ENCODE measurements around the gene SLC37A2.

Gene SLC37A2

GRCh38 chr11:125117429-125117828 is 54.3 kb downstream of the SLC37A2 start:
- Histone ChIP-seq H3K4me3 (ENCODE audit: low read length) (no peak overlapping the region), H3K27ac (ENCODE audit: low read depth, low read length) (no peak overlapping the region), H3K79me2 (ENCODE audit: control insufficient read depth, low read length) (no peaks in the 10 kb centered on the region), H3K4me1 (ENCODE audit: control insufficient read depth, low read length) (no peaks in the 10 kb centered on the region), H3K9me2 (replicated peaks; ENCODE audit: control insufficient read depth, low read length) (no peaks in the 10 kb centered on the region), H4K20me1 (ENCODE audit: control insufficient read depth, insufficient read depth, low read depth, low read length) (no peaks in the 10 kb centered on the region), H3K36me3 (ENCODE audit: control insufficient read depth, low read length) (no peaks in the 10 kb centered on the region), H3K4me2 (ENCODE audit: low read length) (no peak overlapping the region), H3F3A (ENCODE audit: control insufficient read depth, insufficient read depth) (no peaks in the 10 kb centered on the region), H3K27me3 (ENCODE audit: control insufficient read depth, low read length) (peaks cover 2% of the 10 kb centered on the region; the same call in 1 of the 2 replicates), H3K9me3 (ENCODE audit: control insufficient read depth, insufficient read depth, low read length) (peaks cover 7% of the 10 kb centered on the region; the same call in 1 of the 2 replicates)
- no peak for TF ChIP-seq CTCF (IDR thresholded peaks at IDR 0.05; ENCODE audit: low read depth, low read length, poor library complexity, severe bottlenecking)
- TF ChIP-seq EZH2phosphoT487 (IDR thresholded peaks at IDR 0.05; ENCODE audit: borderline replicate concordance, low read length), result no peak

- H3K4me2 ChIP-seq (ENCODE audit: low read length), result peak overlapping the region; percentile 54
- H3K27me3 ChIP-seq (ENCODE audit: control insufficient read depth, low read length), result peaks cover 5% of the 10 kb centered on the region; the same call in 1 of the 2 replicates
- no peaks in the 10 kb centered on the region for H4K20me1 ChIP-seq (ENCODE audit: control insufficient read depth, insufficient read depth, low read depth, low read length)
- no peak for TF ChIP-seq EZH2phosphoT487 (IDR thresholded peaks at IDR 0.05; ENCODE audit: borderline replicate concordance, low read length)
- TF ChIP-seq CTCF (IDR thresholded peaks at IDR 0.05; ENCODE audit: low read depth, low read length, poor library complexity, severe bottlenecking), result no peak
- H3F3A ChIP-seq (ENCODE audit: control insufficient read depth, insufficient read depth), result no peaks in the 10 kb centered on the region
- H3K4me3 ChIP-seq (ENCODE audit: low read length), result peak overlapping the region; percentile 44
- no peak overlapping the region for H3K27ac ChIP-seq (ENCODE audit: low read depth, low read length)
- H3K79me2 ChIP-seq (ENCODE audit: control insufficient read depth, low read length), result no peaks in the 10 kb centered on the region
- peaks cover 11% of the 10 kb centered on the region for H3K4me1 ChIP-seq (ENCODE audit: control insufficient read depth, low read length)
- H3K9me2 ChIP-seq (replicated peaks; ENCODE audit: control insufficient read depth, low read length), result no peaks in the 10 kb centered on the region
- peaks cover 8% of the 10 kb centered on the region; the same call in 1 of the 2 replicates for H3K9me3 ChIP-seq (ENCODE audit: control insufficient read depth, insufficient read depth, low read length)
- H3K36me3 ChIP-seq (ENCODE audit: control insufficient read depth, low read length), result no peaks in the 10 kb centered on the region
Measured at GRCh38 chr11:125123194-125123946, 60.3 kb downstream of the SLC37A2 start.

- Histone ChIP-seq H3F3A (ENCODE audit: control insufficient read depth, insufficient read depth) (no peaks in the 10 kb centered on the region), H3K36me3 (ENCODE audit: control insufficient read depth, low read length) (no peaks in the 10 kb centered on the region), H3K4me1 (ENCODE audit: control insufficient read depth, low read length) (peaks cover 11% of the 10 kb centered on the region), H3K4me2 (ENCODE audit: low read length) (peak overlapping the region; percentile 54), H3K79me2 (ENCODE audit: control insufficient read depth, low read length) (no peaks in the 10 kb centered on the region), H3K9me2 (replicated peaks; ENCODE audit: control insufficient read depth, low read length) (no peaks in the 10 kb centered on the region), H3K27me3 (ENCODE audit: control insufficient read depth, low read length) (peaks cover 2% of the 10 kb centered on the region; the same call in 1 of the 2 replicates), H4K20me1 (ENCODE audit: control insufficient read depth, insufficient read depth, low read depth, low read length) (no peaks in the 10 kb centered on the region), H3K9me3 (ENCODE audit: control insufficient read depth, insufficient read depth, low read length) (peaks cover 8% of the 10 kb centered on the region; the same call in 1 of the 2 replicates), H3K4me3 (ENCODE audit: low read length) (peak overlapping the region; percentile 44), H3K27ac (ENCODE audit: low read depth, low read length) (no peak overlapping the region)
- peak; percentile 79 for TF ChIP-seq CTCF (IDR thresholded peaks at IDR 0.05; ENCODE audit: low read depth, low read length, poor library complexity, severe bottlenecking)
- no peak for TF ChIP-seq EZH2phosphoT487 (IDR thresholded peaks at IDR 0.05; ENCODE audit: borderline replicate concordance, low read length)
Measured at GRCh38 chr11:125123947-125124617, 61.0 kb downstream of the SLC37A2 start.
